Body of pancreas (tissue), 4 donors: ENCODE results near the gene TSKS.

Experiments
- CTCF ChIP-seq, 7 experiments: fragments of 450-650 bp in 4 of 7; fragments of 200-600 bp in 3 of 7; sonication (generic) in 3 of 7; IDR thresholded peaks; one replicate each; pipeline ENCODE4 v1.5.1; 2016 to 2019; ENCODE audit warnings: antibody characterized with exemption in 7 of 7
- POLR2A ChIP-seq, 3 donors: fragments of 450-650 bp; IDR thresholded peaks; one replicate each; pipeline ENCODE4 v1.6.1; 2016; ENCODE audit warnings: antibody characterized with exemption in 3 of 3, mild to moderate bottlenecking in 2 of 3

GRCh38 chr19:49705919-49706318 lies 57.2 kb downstream of the TSKS start:
- no peak for TF ChIP-seq CTCF (IDR thresholded peaks at IDR 0.05)
- TF ChIP-seq POLR2A (IDR thresholded peaks at IDR 0.05) = no peak
